ENCODE measurements around the gene EPHA3.

Gene EPHA3

DNA sequence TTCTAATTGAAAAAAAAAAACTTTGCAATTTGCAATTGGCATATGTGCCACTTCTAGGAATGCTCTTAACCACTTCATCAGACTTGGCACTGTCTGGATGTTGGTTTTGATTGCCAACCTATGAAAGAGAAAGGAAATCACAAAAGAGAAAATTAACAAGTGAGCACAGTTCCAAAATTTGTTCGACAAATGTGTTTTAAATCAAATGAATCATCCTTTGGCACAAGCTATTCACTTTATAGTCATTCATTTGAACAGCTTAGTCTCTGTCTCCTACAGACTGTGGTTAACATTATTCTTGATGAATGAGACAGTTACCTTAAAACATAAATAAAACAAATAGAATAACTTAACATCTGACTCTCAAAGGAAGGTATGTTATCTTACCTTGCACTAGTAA lies 265.0 kb downstream of the EPHA3 start:
- DNase-seq: no peak

DNA sequence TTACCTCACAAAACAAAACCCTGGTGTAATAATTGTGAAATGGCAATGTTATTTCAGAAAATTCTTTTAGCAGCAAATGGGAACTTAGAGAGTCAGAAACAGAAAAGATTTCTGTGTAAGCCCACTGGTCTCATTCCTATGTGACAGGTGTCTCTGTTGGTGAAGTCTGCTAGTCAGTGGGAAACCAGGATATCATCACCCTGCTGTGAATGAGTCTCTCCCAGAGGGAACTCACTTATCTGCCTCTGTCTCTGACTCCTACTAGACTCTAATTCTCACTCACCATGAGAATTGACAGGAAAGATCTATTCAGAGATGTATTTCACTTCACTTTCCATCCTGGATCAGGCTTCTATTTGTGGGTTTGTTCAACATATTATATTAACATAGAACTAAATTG lies 266.0 kb downstream of the EPHA3 start:
- no peak for DNase-seq

DNA sequence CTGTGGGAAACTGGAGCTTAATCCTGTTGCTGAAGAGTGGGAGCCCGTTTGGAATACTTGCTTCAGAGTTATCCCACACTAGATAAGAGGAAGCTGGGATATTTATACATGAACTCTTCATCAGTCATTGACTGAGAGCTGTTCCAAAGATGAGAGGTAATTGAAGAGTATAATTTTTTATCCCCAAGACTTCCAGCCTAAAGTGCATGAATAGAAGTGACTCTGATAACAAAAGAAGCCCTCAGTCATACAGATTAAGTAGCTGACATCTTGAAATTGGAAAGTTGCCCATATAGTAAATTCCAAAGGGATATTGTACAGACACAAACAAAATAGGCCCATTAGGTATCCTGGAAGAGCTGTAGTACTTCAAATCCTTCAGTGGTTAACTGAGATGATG lies 268.0 kb downstream of the EPHA3 start:
- DNase-seq: no peak

DNA sequence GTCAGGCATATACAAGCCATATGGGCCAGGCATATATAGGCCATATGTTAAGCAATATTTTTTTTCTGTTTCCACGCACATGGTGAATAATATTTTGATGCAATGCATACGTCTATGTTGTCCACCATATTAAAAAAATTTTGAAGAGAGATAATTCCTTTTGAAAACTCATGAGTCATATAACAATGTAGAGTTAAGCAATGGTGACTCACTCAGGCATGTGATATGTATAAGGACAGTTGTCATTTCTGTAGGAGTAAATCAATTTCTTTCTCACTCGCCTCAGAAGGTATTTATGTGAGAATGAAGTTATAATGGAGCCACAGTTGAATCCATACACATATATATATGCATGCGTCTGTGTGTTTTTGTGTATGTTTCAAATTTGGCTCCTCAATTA lies 272.6 kb downstream of the EPHA3 start:
- DNase-seq: no peak

DNA sequence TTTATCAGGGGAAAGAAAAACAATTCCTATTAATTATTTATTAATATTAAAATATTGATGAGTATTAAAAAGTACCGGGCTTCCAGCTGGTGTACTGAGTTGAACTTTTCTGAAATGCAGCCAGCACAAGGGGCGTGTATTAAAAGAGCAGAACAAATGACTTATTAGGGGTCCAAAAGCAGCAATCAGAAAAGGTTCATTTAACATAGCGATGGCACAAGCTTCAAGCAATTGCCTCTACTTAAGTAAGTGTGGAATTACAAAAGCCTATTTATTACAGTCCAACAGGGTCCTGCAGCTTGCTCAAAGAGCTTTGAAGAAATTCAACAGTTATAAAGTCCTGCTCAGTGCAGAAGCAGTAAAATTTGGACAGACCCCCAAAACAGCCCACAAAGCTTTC lies 285.6 kb downstream of the EPHA3 start:
- no peak for DNase-seq

DNA sequence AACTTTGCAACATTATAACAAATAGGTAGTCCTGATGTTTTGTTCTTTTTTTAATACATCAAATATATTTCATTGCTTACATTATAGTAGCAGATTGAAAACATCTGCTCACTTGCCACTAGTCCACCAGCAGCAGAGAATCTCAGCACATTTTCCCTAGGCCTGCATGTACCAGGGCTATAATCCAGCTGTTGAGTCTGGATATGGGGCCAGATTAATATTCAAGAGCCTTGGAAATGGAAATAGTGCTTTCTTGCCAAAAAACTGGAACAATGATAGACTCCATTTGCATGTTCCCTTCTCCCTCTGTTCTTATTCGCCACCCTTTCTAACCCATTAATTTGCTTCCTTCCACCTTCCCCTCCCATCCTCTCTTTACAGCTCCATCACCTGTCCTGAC lies 288.0 kb downstream of the EPHA3 start:
- no peak for DNase-seq

DNA sequence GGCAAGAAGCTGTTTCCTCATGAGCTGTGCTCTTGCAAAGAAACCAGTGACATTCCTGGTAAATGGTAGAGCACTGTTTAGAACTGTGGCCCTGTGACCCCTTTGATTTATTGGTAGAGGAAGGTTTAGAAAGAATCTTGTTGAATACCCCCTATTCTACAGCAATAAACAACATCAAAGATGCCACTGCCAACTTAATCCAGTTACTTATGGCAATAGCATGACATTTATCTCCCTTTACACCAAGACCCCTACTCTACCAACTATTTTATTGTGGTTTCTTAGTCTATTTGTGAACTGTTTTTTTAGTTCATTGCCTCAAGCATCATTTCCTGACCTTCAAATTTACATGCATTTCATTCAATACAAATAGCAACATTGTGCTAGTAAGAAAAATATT lies 288.6 kb downstream of the EPHA3 start:
- DNase-seq: no peak

DNA sequence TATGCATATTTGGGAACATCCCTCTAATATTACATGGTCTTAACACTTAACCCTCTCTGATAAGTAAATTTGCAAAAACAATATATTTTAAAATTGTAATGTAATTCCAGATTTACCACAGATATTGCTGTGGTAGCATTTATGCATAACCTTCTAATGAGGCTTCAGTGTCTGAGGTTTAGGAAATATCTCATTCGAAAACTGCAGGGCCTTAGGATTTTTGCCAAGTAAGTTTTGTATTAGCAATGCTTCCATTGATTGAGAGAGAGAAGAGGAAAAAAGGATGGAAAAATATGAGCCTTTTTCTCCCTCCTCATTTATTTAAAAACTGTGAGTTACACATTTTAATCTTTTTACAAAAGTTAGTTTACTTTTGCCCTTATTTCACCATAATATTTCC lies 294.6 kb downstream of the EPHA3 start:
- DNase-seq: no peak

DNA sequence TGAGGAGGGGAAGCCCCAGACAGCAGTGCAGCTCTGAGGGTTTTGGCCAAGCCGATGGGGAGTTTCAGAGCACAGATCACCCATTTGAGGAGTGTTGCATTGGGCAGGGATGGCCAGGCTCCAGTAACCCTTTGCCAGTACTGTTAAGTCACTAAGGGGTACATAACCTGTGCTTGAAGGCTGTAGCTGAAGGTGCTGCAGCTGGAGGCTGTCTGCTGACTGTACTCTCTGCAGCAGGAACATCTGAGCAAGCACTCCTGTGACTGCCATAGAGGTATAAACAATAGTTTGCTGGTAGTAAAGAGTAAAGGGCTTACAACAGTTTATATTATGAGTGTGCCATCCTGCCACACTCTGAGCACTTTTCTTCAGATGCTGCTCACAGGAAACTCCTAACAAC lies 297.8 kb downstream of the EPHA3 start:
- no peak for DNase-seq

DNA sequence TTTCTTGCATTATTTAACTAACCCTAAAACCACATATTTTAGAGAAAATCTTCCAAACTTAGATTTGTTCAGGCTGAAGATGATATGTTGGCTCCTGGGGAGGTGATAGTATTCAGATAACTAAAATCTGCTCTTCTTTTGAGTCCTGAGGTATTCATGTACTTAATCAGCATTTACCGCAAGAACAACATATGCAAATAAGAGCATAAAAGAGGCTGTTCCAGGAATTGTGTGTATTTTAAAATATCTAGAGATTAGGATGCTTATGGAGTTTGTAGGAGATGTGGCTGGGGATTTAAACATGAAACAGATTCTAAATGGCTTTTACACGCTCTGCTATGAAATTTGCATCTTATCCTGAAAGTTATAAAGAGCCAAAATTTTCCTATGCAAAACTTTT lies 298.2 kb downstream of the EPHA3 start:
- no peak for DNase-seq

DNA sequence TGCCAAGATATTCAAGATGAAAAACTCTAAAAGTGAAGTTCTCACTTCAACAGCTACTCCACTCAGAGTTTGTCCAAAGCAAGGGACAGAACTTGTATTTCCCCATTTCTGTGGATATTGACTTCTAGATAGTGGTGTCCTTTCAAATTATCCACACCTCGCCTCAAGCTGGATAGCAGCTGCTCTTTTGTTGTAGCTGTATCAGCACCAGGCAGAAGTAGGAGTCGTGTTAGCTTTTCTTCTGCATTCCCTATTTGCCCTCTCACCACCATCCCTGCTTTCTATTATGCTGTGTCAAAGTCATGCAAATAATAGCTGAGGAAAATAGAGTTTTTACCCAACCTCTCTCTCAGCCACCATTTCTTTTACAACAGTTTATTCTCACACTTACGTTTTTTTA lies 303.8 kb downstream of the EPHA3 start:
- no peak for DNase-seq

DNA sequence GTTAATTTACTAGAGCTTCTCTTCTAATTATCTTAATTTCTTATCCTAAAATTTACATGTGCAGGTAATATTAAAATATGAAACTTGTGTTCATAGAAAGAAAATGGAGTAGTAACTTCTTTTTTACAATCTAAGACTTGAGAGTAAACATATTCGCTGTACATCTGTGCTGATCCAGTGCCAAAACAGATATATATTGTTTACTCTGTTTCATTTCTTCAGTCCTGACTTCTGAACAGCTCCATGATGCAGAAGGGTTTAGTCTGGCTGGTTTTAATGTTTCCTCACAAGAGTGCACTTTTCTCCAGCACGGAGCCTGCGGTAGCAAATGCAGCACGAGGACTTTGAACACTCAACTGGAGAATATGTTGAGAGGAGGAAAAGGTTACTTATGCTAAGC lies 306.8 kb downstream of the EPHA3 start:
- DNase-seq: no peak

DNA sequence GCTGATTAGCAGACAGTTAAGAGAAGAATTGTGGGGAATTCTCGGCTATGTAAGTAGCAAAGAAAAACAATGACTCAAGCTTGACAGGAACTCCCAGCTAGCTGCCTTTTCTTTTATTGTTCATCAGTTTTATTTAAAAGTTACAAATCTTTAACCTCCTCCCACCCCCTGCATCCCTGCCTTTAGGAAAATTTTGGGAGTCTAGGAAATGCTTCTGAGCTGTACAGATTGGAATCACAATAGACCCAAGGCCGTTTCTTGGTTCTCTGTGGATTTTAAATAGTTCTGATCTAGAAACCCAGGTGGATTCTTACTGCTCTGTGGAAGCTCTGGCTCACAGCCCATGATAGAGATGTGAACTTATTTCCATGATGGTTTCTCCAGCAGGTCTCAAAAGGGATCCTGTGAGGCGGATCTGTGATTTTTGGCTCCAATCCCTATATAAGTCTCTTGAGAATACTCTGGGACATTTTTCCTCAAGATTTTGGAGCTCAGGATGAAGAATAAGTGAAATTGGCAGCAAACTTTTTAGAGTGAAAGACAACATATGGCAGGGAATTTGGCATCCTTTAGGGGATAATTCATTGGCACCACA lies 312.3 kb downstream of the EPHA3 start:
- DNase-seq: no peak

DNA sequence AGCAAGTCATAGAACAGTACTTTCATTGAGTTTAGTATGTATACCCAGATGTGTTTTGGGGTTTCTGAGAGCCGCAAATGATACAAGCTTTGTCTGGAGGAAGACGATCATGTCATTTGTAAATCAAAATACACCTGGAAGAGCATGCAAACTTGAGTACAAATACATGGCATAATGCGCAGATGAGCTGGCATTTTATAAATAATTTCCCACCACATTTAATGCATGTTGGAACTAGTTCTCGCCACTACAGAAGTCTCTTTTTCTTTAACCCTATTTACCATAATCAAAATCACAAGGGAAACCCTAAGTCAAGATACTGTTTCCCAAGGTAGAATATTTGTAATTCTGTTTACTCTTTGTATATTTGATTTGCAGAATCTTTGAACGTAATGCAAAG lies 318.6 kb downstream of the EPHA3 start:
- DNase-seq: no peak

DNA sequence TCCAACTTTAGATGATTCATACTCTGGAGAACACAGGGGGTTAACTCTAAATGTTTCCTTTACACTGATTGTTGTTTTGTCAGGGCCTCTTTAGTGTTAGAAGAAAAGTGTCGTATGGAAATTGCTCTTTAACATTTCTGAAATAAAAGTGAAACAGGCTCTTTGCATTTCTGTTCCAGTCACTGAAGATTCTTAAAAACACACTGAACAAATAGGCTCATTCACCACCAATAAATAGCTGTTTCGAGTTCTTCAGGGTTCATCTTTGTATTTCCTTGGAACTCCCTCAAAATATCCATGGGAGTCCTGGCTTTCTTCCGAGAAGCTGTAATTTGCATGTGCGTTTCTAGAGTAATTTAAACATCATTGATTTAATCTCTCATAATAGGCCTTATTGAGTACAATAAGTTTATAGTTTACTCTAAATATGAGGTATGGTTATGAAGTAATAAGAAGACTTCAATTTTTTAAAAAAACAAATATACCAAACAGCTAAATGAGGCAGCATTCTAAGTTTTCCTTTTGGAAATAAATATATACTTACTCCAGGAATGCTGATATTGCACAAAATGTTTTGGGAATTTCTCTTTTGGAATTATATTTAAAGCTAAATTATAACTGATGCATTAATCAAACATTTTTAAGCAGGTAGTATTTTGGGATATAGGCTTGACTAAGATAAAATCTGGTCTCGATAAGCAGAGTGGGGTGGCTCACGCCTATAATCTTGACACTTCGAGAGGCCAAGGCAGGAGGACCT lies 327.4 kb downstream of the EPHA3 start:
- no peak for DNase-seq

DNA sequence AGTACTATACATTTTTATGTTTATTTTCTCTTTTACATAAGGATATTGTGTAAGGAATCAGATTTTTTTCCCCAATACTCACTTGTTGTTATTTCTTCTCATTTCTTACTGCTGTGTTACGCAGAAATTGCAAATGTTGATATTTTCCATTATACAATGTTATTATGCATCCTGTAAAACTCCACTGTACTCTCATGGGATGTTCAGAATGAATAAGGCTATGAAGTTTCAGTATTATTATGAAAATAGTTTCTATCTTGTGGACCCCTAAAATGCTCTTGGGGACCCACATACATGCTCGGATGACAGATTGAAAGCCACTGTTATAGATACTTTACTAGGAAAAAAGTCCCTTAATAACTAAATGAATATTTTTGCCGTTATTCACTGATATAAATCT lies 329.4 kb downstream of the EPHA3 start:
- no peak for DNase-seq

DNA sequence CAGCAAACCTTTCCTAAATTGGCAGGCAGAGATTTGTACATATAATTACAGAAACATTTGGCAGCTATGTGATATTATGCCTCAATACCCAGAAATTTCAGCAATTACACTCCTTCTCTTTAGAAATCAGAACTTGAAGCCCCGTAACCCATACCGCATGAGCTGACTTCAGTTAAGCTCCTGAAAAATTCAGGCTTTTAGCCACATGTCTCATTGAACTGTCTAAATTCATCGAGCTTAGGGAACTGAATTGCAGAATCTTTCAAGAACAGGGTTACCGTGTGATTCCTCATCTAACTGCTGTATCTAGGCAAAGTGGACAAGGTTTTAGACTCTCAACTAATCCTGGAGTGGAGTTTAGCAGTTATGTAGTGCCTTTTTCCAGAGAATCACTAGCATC lies 333.0 kb downstream of the EPHA3 start:
- no peak for DNase-seq

DNA sequence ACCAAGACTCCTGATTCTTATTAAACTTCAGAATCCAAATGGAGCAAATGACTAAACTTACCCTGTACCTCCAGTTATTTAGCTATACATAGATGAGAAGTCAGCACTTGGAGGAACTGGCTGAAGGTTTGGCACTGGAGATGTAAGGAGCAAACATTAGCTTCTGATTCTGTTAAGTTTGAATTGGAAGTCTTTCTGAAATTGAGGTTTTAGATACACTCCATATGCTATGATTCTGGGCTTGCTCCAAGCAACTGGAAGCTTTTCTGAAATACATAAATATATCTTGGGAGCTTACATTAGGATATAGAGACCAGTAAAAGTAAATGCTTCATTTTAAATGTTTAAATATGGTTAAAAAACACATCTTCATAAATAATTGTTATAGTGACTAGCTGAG lies 333.7 kb downstream of the EPHA3 start:
- no peak for DNase-seq

DNA sequence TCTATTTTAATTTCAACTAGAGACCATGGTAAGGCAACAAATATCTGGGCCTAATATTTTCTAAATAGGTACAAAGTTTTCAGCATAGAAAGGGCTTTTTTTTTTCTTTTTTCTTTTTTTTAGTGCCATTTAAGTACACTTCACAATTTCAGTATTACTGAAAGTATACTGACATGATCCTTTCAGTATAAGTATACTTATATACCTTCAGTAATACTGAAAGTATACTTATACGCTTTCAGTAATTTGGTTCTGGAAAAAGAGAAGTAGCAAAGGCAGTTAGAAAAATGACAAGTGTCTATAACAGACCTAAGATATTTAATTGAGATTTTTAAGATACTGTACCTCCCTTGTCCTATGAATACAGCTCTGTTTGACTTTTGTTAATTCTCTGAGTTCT lies 339.2 kb downstream of the EPHA3 start:
- no peak for DNase-seq

DNA sequence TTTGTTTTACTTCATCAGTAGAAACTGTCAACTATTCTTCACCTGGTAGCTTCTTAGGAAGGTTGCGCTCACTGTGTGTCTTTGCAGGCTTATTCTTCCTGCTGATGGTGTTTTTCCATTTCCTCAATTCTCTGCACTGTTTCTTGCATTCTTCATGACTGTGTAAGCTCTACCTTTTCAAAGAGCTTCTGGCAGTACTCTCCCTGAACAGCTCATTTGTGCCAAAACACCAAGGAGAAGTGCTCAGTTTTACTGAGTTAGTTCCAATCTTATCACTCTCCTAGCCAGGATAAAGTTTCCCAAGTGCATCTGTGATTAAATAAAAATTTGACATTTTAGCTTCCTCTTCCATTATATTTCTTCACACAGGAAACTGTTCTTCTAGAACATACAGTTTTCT lies 339.8 kb downstream of the EPHA3 start:
- DNase-seq: no peak

DNA sequence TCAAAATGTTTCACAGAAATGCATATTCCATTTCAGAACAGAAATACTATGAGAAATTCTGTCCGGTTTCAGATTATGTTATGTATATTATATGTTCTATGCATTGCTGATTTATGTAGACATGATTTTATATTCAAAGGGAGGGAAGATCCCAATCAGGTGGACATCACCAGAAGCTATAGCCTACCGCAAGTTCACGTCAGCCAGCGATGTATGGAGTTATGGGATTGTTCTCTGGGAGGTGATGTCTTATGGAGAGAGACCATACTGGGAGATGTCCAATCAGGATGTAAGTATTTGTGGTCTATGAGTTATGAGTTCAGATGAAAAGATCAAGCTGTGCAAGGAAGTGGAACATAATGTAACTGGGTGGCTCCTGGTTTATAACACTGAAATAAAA lies 341.7 kb downstream of the EPHA3 start:
- DNase-seq: no peak

DNA sequence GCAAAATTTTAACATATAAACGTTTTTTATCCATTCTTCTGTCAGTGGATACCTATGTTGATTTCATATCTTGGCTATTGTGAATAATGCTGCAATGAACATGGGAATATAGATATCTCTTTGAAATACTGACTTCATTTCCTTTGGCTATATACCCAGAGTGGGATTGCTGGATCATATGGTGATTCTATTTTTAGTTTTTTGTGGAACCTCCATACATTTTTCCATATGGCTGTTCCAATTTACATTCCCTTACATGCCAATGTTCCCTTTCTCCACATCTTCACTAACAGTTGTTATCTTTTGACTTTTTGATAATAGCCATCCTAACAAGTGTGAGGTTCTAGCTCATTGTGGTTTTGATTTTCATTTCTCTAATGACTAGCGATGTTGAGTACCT lies 344.6 kb downstream of the EPHA3 start:
- no peak for DNase-seq

DNA sequence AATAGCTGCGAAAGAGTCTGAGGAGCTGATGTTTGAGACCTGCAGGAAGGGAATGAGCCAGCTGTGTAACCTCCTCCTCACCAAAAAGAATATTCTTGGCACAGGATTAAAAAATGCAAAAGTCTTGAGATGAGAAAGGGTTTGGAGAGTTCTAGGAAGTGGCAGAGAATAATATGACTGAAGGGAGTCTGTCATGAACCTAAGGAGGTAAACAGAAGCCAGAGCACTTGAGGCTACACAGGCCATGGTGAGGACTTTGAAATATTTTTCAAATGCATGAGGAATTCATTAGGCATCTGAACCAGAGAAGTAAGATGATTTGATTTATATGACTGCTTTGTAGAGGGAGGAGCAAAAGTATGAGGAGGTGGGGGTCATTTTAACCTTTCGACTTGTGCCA lies 347.8 kb downstream of the EPHA3 start:
- no peak for DNase-seq

DNA sequence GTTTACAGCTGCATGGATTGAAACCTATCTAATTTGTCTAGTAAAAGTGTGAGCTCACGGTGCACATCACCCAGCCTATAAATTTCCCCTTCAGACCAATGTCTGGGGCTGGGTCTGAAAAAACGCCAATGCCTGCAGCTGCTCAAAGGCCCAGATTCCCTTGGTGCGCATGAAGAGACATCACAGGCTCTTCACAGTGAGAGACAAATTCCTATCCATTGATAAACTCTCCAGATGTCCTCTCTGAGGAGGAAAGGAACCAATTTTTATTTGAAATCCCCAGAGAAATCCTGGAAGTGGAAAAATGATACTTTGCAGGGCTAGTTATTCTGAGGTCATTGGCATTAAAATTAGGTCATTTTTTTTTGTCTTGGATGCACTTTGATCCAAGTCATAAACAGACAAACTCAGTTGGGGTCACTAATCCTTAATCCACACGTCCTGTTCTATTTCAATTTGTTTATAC lies 360.5 kb downstream of the EPHA3 start:
- DNase-seq: no peak

DNA sequence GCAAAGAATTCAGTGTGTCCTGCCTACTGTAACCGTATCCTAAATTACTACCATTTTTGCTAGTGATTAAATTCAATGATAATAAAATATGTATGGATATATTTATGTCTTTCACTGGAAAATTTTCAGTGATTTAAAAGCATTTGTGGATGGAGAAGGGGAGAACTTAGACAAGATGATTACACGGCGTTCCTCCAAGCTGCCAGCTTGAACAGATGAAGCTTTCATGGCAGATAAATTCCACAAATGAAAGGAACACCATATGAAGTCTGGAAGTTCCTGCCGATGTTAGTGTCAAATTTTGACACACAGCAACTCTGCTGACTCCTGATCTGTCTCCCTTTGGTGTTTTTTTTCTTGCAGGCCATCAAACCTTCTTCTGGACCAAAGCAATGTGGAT lies 364.7 kb downstream of the EPHA3 start:
- no peak for DNase-seq

Measured in activated CD4-positive, alpha-beta T cell treated with anti-CD3 and anti-CD28 coated beads, Interleukin-10, Interleukin-2, amounts not matched to agents 100 ng/mL and 50 ng/mL, durations not matched to agents 16 hours and 8 hours (primary cell).